ENCODE measurements around the gene SYT17.

GRCh38 chr16:19231881-19232280 lies 63.8 kb downstream of the SYT17 start:
- TF ChIP-seq CTCF (IDR thresholded peaks at IDR 0.05) (no peak), POLR2A (IDR thresholded peaks at IDR 0.05) (no peak)
